Adrenal gland (tissue), 5 donors: ENCODE measurements around the gene ELN.

Experiments used
- POLR2A ChIP-seq, 2 donors: fragments of 450-650 bp; IDR thresholded peaks; one replicate each; pipeline ENCODE4 v1.6.1; 2017; ENCODE audit warnings: antibody characterized with exemption in 2 of 2, mild to moderate bottlenecking in 2 of 2, moderate library complexity in 1 of 2
- TF ChIP-seq, protein P1 (sequence below), 6 experiments: fragments of 450-650 bp in 4 of 6; fragments of 200-600 bp in 2 of 6; sonication (generic) in 1 of 6; IDR thresholded peaks; 1 replicate in 5 of 6; 2 replicates in 1 of 6; pipeline versions ENCODE4 v1.5.1 to v1.8.0; 2016 to 2021; ENCODE audit warnings: antibody characterized with exemption in 6 of 6, mild to moderate bottlenecking in 2 of 6, moderate library complexity in 1 of 6
- donor health status: DM: no; HTN: no; CAD: no.

DNA sequence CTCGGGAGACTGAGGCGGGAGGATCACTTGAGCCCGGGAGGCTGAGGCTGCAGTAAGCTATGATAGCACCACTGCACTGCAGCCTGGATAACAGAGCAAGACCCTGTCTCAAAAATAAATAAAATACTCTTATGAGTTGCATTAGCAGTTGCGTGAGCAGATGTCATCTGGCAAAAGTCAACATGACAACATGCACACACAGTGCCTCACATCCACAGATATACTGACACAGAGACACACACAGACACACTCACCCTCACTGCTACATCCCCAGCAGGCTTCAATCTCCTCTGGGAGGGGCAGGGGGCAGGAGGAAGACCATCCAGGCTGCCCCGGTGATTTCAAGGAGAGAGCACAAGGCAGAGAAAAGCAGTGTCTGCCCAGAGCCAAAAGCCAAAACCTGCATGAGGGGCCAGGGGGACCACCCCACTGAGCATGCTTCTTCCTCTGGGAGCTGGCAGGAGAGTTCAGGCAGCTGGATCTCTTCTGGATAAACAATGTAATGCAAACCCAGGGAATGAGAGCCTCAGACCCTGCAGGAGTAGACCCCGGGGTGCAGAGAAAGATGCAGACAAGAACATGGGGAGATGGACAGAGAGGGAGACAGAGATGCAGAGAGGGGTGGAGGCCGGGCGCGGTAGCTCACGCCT, 9.6 kb upstream of the ELN start:
- TF ChIP-seq, protein P1, sequence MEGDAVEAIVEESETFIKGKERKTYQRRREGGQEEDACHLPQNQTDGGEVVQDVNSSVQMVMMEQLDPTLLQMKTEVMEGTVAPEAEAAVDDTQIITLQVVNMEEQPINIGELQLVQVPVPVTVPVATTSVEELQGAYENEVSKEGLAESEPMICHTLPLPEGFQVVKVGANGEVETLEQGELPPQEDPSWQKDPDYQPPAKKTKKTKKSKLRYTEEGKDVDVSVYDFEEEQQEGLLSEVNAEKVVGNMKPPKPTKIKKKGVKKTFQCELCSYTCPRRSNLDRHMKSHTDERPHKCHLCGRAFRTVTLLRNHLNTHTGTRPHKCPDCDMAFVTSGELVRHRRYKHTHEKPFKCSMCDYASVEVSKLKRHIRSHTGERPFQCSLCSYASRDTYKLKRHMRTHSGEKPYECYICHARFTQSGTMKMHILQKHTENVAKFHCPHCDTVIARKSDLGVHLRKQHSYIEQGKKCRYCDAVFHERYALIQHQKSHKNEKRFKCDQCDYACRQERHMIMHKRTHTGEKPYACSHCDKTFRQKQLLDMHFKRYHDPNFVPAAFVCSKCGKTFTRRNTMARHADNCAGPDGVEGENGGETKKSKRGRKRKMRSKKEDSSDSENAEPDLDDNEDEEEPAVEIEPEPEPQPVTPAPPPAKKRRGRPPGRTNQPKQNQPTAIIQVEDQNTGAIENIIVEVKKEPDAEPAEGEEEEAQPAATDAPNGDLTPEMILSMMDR (IDR thresholded peaks at IDR 0.05) = no peak
- no peak for TF ChIP-seq POLR2A (IDR thresholded peaks at IDR 0.05)
